Right cardiac atrium (tissue), 5 donors: ENCODE measurements around the gene SCAMP2. TPM values are rescaled to one million over a fixed set of nuclear protein-coding genes. Genes with fewer than 3 reads are reported as not detected.
"Not testable (repeated sequence)": the region's sequence is repeated elsewhere in the genome, so short reads cannot be mapped to it uniquely, and the experiment has no call there.

ENCODE experiments used
- ATAC-seq, 2 donors: fragments of 200-7000 bp; cut with Tn5 transposase; one replicate each; pipeline versions ENCODE4 v1.8.0 to v1.9.1; 2020; ENCODE audit warnings: moderate library complexity in 2 of 2, mild to moderate bottlenecking in 1 of 2
- DNase-seq, 3 donors: peaks; one replicate each; pipeline ENCODE4 v3.0.0-alpha.2; 2020
- H3K27ac ChIP-seq: one replicate; pipeline ENCODE4 v1.5.1; 2013; ENCODE audit warnings: mild to moderate bottlenecking, low read length, control low read depth, moderate library complexity
- H3K27me3 ChIP-seq: one replicate; pipeline ENCODE4 v1.6.1; 2013; ENCODE audit not compliant: control insufficient read depth, insufficient read depth
- H3K4me1 ChIP-seq: one replicate; pipeline ENCODE4 v1.6.1; 2013; ENCODE audit warnings: low read length; ENCODE audit not compliant: control insufficient read depth, insufficient read depth
- H3K4me3 ChIP-seq: one replicate; pipeline ENCODE4 v1.5.1; 2013; ENCODE audit warnings: low read length, control low read depth
- H3K9me3 ChIP-seq: one replicate; pipeline ENCODE4 v1.6.1; 2013; ENCODE audit warnings: low read length; ENCODE audit not compliant: control insufficient read depth
- WGBS: extraction: QIAGEN DNeasy Blood & Tissue Kit; methylation state at CpG from one replicate; pipeline ENCODE4 v1.1.7; 2013; 5-methylcytosine and 5-hydroxymethylcytosine counted together
- intact Hi-C, 4 donors: fragments of 100-400 bp; cut with DNase I; formaldehyde crosslinking; loops; one replicate each; pipeline versions ENCODE4 v1.11.0 to v1.14.0; 2022 to 2023
- long read RNA-seq, 4 donors: library from polyadenylated mRNA; unstranded; transcript quantifications; one replicate each; pipeline ENCODE4 v2.0.0, GENCODE V29; 2020 to 2021
- polyA plus RNA-seq: library from polyadenylated mRNA; stranded (reverse); fragments of 200-250 nt; gene quantifications from one replicate; pipeline ENCODE4 v1.2.3, GENCODE V29; 2013
- total RNA-seq, 4 donors: library from RNA; stranded (reverse); fragmentation: NEBNext Ultra II Directional; extraction: Animal tissue kit (Norgen Biotek cat#: 25700); gene quantifications; one replicate each; pipeline ENCODE4 v1.2.1, GENCODE V29; 2021
- donor health status: healthy with polysubstance abuse.
- donor health status: DM: no; HTN: yes; CAD: no.
- donor health status: DM: no; HTN: no; CAD: no.
- donor health status: DM: no; HTN: yes; CAD: no; lungs with severe emphysema.
- donor health status: DM: yes; HTN: yes; CAD: no.

Gene SCAMP2
- total RNA-seq (10 to 100 TPM; 52.2 to 67.1 (median 61.7) TPM), polyA plus RNA-seq (36.1 TPM)
- long read RNA-seq, donor 1, transcript SCAMP2-201 (9 exons, 2,453 nt) = major isoform, 77 of 102 reads
- long read RNA-seq, donor 1, transcript SCAMP2-211 (6 exons, 867 nt) = minor isoform, 5 of 102 reads
- long read RNA-seq, donor 1, partial matches to known transcripts = 8 of 102 reads
- long read RNA-seq, donor 1, other reads (novel, unspliced or antisense) = 11 of 102 reads
- long read RNA-seq, donor 2, transcript SCAMP2-201 (9 exons, 2,453 nt) = major isoform, 53 of 67 reads
- long read RNA-seq, donor 2, partial matches to known transcripts = 4 of 67 reads
- long read RNA-seq, donor 2, other reads (novel, unspliced or antisense) = 6 of 67 reads
- long read RNA-seq, donor 3, transcript SCAMP2-211 (6 exons, 867 nt) = minor isoform, 6 of 180 reads
- long read RNA-seq, donor 3, transcript SCAMP2-201 (9 exons, 2,453 nt) = major isoform, 143 of 180 reads
- long read RNA-seq, donor 3, partial matches to known transcripts = 16 of 180 reads
- long read RNA-seq, donor 3, other reads (novel, unspliced or antisense) = 12 of 180 reads
- long read RNA-seq, donor 4, transcript SCAMP2-201 (9 exons, 2,453 nt) = major isoform, 58 of 71 reads
- long read RNA-seq, donor 4, partial matches to known transcripts = 5 of 71 reads
- long read RNA-seq, donor 4, other reads (novel, unspliced or antisense) = 6 of 71 reads

DNA sequence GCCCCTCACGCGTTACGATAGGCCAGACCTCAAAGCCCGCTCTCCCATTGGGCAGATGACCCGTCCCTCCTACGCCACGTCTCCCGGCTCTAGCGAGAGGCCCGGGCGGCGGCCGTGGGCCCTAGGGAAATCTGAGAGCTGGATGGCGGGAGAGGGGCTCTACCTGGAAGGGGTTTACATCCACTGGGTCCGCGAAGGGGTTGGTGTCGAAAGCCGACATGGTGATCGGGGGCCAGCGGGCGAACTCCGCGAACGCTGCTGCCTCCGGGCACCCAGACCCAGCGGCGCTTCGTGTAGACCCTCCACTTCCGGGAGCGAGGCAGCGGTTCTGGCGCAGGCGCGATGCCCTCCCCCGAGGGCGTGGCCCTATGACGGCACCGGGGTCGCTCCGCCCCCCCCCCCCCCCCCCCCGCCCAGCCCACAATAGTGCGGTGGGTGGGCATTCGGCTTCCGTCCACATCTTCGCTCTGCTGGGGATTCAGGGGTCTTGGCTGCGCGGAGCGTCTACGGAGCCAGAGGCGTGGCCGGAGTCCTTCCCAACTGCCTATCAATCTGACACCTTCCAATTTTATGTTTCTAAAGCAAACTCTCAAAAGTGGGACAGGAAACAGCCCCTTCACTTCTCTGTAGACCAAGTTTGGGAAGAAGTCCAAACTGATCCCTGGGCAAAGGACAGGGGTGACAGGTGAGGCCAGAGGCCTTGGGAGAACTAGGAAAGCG, at the start of gene SCAMP2:
Gene SCAMP2 (minus strand): TSS at position 330 of the 720 bp plus-strand sequence. CDS start 110 bp downstream, at position 220.
- ATAC-seq (peak; percentile 96 to 97), DNase-seq (peak; percentile 97 to 98 (median 97))
- no peaks in the 10 kb centered on the region for H3K9me3 ChIP-seq
- WGBS = under 1% methylated on average over 49 of the region's 52 CpGs
- peaks cover 7% of the 10 kb centered on the region for H3K4me1 ChIP-seq
- H3K4me3 ChIP-seq = peak within 1 kb of the TSS; percentile 47
- H3K27ac ChIP-seq = peak within 1 kb of the TSS; percentile 54
- H3K27me3 ChIP-seq = no peaks in the 10 kb centered on the region
- intact Hi-C loops = no loop called here

GRCh38 chr15:74920456-74920855, 47.3 kb upstream of the SCAMP2 start:
- no peaks in the 10 kb centered on the region for H3K9me3 ChIP-seq
- no peaks in the 10 kb centered on the region for H3K27me3 ChIP-seq
- WGBS = 81% methylated on average over 8 of the region's 8 CpGs
- intact Hi-C loops = no loop called here
- no peak overlapping the region for H3K27ac ChIP-seq
- no peak for DNase-seq
- H3K4me3 ChIP-seq = no peak overlapping the region
- no peak for ATAC-seq
- H3K4me1 ChIP-seq = no peaks in the 10 kb centered on the region

DNA sequence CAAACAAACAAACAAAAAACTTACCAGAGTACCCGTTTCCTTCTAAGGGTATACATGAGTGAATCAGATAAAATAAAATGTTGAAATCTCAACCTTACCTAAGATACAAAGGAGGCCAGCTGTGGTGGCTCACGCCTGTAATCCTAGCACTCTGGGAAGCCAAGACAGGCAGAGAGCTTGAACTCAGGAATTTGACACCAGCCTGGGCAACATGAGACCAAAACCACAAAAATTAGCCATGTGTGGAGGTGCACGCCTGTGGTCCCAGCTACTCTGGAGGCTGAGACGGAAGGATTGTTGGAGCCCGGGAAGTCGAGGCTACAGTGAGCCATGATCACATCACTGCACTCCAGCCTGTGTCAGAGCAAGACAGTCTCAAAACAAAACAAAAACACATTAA, 44.5 kb upstream of the SCAMP2 start:
- 94% methylated on average over 6 of the region's 6 CpGs for WGBS
- Histone ChIP-seq H3K4me3 (no peak overlapping the region), H3K4me1 (no peaks in the 10 kb centered on the region), H3K27ac (no peak overlapping the region), H3K27me3 (no peaks in the 10 kb centered on the region), H3K9me3 (no peaks in the 10 kb centered on the region)
- no peak for DNase-seq
- no peak for ATAC-seq
- intact Hi-C loops = no loop called here

DNA sequence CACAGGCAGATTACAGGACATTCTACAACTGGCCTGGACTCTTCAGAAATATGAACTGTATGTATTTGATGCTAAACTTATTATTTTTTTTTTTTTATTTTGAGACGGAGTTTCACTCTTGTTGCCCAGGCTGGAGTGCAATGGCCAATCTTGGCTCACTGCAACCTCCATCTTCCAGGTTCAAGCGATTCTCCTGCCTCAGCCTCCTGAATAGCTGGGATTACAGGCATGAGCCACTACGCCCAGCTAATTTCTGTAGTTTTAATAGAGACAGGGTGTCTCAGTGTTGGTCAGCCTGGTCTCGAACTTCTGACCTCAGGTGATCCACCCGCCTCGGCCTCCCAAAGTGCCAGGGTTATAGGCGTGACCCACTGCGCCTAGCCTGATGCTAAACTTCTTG, 40.6 kb upstream of the SCAMP2 start:
- H3K9me3 ChIP-seq, H3K4me1 ChIP-seq, H3K4me3 ChIP-seq, ATAC-seq, DNase-seq, H3K27ac ChIP-seq, intact Hi-C loops, H3K27me3 ChIP-seq: not testable (repeated sequence)
- WGBS = 93% methylated on average over 8 of the region's 8 CpGs

DNA sequence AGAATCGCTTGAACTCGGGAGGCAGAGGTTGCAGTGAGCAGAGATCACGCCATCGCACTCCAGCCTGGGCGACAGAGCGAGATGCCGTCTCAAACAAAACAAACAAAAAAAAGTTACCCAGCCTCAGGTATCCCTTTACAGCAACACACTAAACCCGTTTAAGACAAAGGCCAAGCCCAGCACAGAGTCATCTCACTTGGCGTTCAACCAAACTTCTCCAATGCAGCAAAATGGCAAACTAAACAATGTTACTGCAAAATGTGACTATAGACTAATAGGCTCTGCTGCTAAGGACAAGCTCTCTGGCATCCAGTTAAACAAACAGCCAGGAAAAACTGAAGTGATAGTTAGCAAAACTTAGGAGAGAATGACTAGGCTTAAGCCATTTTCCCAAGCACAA, 39.9 kb upstream of the SCAMP2 start:
- no peak for DNase-seq
- H3K27ac ChIP-seq = no peak overlapping the region
- 91% methylated on average over 9 of the region's 9 CpGs for WGBS
- no peak overlapping the region for H3K4me3 ChIP-seq
- H3K4me1 ChIP-seq = no peaks in the 10 kb centered on the region
- no peaks in the 10 kb centered on the region for H3K9me3 ChIP-seq
- no peak for ATAC-seq
- H3K27me3 ChIP-seq = no peaks in the 10 kb centered on the region
- intact Hi-C loops = no loop called here

- intact Hi-C loops = no loop called here
Observed at GRCh38 chr15:74908635-74909034, 35.5 kb upstream of the SCAMP2 start.

DNA sequence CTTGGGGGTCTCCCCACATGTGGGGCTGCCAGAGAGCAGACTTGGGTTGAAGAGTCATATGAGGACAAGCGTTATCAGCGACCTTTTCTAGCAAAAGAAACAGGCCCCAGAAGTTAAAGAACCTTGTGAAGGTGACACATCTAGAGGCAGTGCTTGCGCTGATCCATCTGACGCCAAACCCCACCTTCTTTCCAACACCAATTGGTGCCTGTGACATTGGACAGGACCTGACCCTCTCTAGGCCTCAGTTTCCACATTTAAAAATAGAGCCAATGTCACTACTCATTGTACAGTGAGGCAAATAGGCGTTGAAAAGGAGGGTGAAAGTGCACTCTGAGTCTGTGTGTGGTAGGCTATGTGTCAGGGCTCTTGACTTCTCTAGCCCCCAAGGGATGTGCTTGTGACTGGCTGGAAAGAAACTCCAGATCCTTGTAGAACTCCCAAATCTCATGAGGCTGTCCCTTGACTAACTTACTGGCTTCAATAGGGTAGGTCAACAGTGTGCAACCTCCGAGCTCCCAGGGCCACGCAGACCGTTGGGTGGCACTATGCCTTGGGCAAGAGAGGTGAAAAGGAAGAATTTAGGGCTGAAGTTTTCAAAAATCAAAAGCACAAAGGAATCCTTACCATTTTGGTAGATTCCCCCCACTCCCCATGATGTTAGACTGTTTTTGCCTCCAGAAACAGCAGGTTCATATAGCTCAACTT, 34.2 kb upstream of the SCAMP2 start:
- H3K27me3 ChIP-seq = no peaks in the 10 kb centered on the region
- intact Hi-C loops = no loop called here
- DNase-seq = peak in 1 of 3 donors; percentile 35

More at GRCh38 chr15:74908635-74909034, 35.5 kb upstream of the SCAMP2 start:
- ATAC-seq = no peak
- Histone ChIP-seq H3K4me1 (peaks cover 13% of the 10 kb centered on the region), H3K27ac (no peak overlapping the region), H3K4me3 (no peak overlapping the region), H3K27me3 (no peaks in the 10 kb centered on the region), H3K9me3 (no peaks in the 10 kb centered on the region)
- 94% methylated on average over 4 of the region's 4 CpGs for WGBS
- no peak for DNase-seq

GRCh38 chr15:74906450-74907162, 33.4 kb upstream of the SCAMP2 start, which contains the start of gene FAM219B:
Gene FAM219B (minus strand): TSS chr15:74906851. CDS start chr15:74906800, 51 bp downstream.
- H3K4me1 ChIP-seq = peaks cover 17% of the 10 kb centered on the region
- no peaks in the 10 kb centered on the region for H3K9me3 ChIP-seq
- peak within 1 kb of the TSS; percentile 80 for H3K27ac ChIP-seq
- intact Hi-C loops = no loop called here
- DNase-seq (peak; percentile 94 to 98 (median 97)), ATAC-seq (peak; percentile 96)
- peak within 1 kb of the TSS; percentile 72 for H3K4me3 ChIP-seq
- no peaks in the 10 kb centered on the region for H3K27me3 ChIP-seq
- WGBS = under 1% methylated on average over 74 of the region's 74 CpGs

More for the DNA sequence above, 34.2 kb upstream of the SCAMP2 start:
- peak; percentile 65 to 73 for ATAC-seq
- H3K9me3 ChIP-seq = no peaks in the 10 kb centered on the region
- H3K4me1 ChIP-seq = peaks cover 16% of the 10 kb centered on the region
- peak overlapping the region; percentile 72 for H3K4me3 ChIP-seq
- WGBS = 35% methylated on average over 8 of the region's 8 CpGs
- peak overlapping the region; percentile 77 for H3K27ac ChIP-seq

DNA sequence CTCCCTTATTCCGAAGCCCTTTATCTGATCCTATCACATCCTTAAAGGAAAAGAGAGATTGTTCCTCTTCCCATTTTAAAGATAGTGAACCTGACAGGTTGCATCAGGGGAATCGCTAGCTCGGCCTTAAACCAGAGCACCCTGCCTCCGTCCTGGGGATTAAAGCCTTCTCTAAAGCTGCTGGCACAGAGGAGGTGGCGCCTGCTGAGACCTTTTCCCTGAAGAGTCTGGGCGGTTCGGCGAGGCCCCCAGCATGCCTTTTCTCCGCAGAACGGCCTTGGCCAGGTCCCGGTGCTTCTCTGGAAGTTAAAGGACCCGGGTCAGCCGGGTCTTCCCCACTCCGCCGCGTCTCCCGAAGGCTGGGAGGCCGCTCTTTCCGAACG, 32.9 kb upstream of the SCAMP2 start:
- Histone ChIP-seq H3K27me3 (no peaks in the 10 kb centered on the region), H3K4me3 (peak overlapping the region; percentile 72), H3K9me3 (no peaks in the 10 kb centered on the region), H3K4me1 (peaks cover 19% of the 10 kb centered on the region), H3K27ac (peak overlapping the region; percentile 80)
- ATAC-seq (peak; percentile 13 to 34), DNase-seq (no peak)
- intact Hi-C loops = no loop called here
- under 1% methylated on average over 20 of the region's 20 CpGs for WGBS
